GM21360 (cell line): ENCODE measurements around the gene PCDHGA6.
"Not testable (repeated sequence)": the region's sequence is repeated elsewhere in the genome, so short reads cannot be mapped to it uniquely, and the experiment has no call there.

Experiments used
- ATAC-seq: cut with Tn5 transposase; IDR thresholded peaks from one replicate; pipeline ENCODE4 v1.9.1; 2021; ENCODE audit warnings: mild to moderate bottlenecking, moderate library complexity; ENCODE audit not compliant: unreplicated experiment

Gene PCDHGA6

DNA sequence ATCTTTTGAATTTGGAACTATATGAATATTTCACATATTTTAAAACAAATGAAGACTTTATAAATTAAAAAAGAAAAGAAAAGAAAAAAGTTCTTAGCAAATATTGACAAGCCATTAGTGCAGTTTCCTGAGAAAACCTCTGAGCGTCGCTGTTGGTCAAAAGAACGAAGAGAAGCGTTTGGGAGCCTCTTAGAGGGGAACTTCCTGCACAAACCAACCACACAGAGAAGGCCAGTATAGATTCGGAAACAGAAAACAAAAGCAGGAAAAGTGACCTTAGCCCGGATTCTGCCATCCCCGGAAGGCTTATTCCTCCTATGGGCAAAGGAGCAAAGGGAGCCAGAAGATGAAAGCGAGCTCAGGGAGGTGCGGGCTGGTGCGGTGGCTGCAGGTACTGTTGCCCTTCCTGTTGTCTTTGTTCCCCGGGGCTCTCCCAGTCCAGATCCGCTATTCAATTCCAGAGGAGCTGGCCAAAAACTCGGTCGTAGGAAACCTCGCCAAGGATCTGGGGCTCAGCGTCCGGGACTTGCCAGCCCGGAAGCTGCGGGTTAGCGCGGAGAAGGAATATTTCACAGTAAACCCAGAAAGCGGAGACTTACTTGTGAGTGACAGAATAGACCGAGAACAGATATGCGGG, 13.8 kb upstream of the PCDHGA6 start, which contains the start of gene PCDHGB2:
Gene PCDHGB2 (plus strand): TSS at position 205 of the 637 bp plus-strand sequence. CDS start 142 bp downstream, at position 347.
- ATAC-seq, result peak; percentile 62

DNA sequence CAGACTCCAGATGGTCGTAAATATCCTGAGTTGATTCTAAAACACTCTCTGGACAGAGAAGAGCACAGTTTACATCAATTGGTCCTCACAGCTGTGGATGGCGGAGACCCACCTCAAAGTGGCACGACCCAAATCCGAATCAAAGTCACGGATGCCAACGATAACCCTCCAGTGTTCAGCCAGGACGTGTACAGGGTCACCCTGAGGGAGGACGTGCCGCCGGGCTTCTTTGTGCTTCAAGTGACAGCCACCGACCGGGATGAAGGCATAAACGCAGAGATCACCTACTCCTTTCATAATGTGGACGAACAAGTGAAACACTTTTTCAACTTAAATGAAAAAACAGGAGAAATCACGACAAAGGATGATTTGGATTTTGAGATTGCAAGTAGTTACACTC, 13.0 kb upstream of the PCDHGA6 start:
- ATAC-seq, result no peak

DNA sequence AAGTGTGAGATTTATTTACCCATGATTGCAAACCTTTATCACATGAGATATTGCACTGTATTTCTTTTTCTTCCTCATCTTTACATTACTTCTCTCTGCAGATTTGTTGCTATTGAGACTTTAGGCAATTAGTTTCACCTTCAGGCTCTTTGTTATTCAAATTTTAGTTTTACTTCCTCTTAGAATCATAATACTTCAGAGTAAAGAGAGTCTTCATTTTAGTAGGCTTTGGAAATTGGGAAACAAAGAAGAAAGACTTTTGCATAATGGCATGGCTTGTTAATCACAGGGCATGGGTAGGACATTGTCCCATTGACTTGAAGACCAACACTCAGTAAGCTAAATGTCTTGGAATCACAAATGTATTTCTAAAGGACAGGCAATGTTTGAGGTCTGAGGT, 11.0 kb upstream of the PCDHGA6 start:
- ATAC-seq, result no peak

DNA sequence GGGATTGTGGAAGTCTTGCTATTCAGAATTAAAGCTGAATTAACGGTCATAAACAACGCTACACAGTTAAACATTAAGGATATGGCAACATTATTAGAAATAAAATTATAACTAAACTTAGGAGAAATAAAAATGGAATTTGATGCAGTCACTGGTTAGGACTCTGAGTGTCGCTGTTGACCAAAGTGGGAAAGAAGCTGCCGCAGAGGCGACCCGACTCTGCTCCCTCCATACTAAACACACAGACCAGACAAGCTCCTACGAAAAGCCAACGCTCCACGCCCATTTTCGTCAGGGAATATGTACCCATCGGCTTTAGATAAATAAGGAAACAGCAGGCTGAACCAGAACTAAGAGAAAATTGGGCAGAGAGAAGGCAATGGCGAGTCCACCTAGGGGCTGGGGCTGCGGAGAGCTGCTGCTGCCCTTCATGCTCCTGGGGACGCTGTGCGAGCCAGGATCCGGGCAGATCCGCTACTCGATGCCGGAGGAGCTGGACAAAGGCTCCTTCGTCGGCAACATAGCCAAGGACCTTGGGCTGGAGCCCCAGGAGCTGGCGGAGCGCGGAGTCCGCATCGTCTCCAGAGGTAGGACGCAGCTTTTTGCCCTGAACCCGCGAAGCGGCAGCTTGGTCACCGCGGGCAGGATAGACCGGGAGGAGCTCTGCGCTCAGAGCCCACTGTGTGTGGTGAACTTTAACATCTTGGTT, 9.6 kb upstream of the PCDHGA6 start, which contains the start of gene PCDHGA5:
Gene PCDHGA5 (plus strand): TSS at position 211 of the 709 bp plus-strand sequence. CDS start 169 bp downstream, at position 380.
- ATAC-seq, result no peak

DNA sequence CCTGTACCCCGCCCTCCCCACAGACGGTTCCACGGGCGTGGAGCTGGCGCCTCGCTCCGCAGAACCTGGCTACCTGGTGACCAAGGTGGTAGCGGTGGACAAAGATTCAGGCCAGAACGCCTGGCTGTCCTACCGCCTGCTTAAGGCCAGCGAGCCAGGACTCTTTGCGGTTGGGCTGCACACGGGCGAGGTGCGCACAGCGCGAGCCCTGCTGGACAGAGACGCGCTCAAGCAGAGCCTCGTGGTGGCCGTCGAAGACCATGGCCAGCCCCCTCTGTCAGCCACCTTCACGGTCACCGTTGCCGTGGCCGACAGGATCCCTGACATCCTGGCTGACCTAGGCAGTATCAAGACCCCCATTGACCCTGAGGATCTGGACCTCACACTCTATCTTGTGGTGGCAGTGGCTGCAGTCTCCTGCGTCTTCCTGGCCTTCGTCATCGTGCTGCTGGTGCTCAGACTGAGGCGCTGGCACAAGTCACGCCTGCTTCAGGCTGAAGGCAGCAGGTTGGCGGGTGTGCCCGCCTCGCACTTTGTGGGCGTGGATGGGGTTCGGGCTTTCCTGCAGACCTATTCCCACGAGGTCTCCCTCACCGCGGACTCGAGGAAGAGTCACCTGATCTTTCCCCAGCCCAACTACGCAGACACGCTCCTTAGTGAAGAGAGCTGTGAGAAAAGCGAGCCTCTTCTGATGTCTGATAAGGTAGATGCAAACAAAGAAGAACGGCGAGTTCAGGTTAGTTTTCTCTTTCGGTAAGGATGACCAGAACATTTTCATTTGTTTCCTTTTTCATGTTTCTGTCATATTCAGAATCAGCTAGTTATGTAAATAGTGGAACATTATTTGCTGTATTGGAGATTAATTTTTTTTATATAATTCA, 7.4 kb upstream of the PCDHGA6 start:
- no peak for ATAC-seq

DNA sequence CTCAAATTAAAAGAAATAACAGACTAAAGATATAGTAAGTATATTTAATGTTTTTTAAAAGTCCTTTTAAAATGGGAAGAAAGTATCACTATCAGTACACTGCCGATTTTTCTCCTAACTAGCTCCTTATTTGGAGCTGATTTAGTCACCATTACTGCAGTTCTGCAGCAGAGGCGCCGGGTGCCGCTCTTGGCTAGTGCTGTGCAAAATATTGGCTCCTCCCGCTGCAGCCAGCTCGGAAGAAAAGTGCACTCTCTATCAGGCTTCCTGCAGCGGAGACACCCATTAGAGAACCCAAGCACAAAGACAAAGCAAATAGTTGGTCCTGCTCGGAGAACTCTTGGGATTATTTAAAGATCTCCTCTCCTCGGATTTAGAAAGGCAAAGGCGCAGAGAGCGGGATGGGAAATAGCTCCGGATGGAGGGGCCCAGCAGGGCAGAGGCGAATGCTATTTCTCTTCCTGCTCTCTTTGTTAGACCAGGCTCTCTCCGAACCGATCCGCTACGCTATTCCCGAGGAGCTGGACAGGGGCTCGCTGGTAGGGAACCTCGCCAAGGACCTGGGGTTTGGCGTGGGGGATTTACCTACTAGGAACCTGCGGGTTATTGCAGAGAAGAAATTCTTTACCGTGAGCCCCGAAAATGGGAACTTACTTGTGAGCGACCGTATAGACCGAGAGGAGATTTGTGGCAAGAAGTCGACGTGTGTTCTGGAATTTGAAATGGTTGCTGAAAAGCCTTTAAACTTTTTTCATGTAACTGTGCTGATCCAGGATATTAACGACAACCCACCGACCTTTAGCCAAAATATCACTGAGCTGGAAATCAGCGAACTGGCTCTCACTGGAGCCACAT, 3.5 kb upstream of the PCDHGA6 start, which contains the start of gene PCDHGB3:
Gene PCDHGB3 (plus strand): TSS at position 249 of the 855 bp plus-strand sequence. CDS start 153 bp downstream, at position 402.
- ATAC-seq, result peak; percentile 99

DNA sequence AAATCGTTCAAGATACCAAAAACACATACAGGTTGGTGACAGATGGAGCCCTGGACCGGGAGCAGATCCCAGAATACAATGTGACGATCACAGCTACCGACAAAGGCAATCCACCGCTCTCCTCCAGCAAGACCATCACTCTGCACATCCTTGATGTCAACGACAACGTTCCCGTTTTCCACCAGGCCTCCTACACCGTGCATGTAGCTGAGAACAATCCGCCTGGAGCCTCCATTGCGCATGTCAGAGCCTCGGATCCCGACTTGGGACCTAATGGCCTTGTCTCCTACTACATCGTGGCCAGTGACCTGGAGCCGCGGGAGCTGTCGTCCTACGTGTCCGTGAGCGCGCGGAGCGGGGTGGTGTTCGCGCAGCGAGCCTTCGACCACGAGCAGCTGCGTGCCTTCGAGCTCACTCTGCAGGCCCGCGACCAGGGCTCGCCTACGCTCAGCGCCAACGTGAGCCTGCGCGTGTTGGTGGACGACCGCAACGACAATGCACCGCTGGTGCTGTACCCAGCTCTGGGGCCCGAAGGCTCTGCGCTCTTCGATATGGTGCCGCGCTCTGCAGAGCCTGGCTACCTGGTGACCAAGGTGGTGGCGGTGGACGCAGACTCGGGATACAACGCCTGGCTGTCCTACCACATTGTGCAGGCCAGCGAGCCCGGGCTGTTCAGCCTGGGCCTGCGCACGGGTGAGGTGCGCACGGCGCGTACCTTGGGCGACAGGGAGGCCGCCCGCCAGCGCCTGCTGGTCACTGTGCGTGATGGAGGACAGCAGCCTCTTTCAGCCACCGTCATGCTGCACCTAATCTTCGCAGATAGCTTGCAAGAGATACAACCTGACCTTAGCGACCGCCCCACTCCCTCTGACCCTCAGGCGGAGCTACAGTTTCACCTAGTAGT, 1.9 kb upstream of the PCDHGA6 start:
- ATAC-seq, result no peak

DNA sequence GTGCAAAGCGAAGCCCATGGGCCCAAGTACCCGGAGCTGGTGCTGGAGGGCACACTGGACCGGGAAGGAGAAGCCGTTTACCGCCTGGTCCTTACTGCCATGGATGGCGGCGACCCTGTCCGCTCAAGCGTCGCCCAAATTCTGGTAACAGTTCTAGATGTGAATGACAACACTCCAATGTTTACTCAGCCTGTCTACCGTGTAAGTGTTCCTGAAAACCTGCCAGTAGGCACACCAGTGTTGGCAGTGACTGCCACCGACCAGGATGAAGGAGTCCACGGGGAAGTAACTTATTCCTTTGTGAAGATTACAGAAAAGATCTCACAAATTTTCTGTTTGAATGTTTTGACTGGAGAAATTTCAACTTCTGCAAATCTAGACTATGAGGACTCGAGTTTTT, 936 bp downstream of the PCDHGA6 start:
- ATAC-seq, result no peak

DNA sequence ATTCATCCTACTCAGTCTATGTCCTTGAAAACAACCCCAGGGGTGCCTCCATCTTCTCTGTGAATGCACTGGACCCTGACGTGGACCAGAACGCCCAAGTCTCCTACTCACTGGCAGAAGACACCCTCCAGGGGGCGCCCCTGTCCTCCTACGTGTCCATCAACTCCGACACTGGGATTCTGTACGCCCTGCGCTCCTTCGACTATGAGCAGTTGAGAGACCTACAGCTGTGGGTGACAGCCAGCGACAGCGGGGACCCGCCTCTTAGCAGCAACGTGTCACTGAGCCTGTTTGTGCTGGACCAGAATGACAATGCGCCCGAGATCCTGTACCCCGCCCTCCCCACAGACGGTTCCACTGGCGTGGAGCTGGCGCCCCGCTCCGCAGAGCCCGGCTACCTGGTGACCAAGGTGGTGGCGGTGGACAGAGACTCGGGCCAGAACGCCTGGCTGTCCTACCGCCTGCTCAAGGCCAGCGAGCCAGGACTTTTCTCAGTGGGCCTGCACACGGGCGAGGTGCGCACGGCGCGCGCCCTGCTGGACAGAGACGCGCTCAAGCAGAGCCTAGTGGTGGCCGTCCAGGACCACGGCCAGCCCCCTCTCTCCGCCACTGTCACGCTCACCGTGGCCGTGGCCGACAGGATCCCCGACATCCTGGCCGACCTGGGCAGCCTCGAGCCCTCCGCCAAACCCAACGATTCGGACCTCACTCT, 1.9 kb downstream of the PCDHGA6 start:
- ATAC-seq, result not testable (repeated sequence)

DNA sequence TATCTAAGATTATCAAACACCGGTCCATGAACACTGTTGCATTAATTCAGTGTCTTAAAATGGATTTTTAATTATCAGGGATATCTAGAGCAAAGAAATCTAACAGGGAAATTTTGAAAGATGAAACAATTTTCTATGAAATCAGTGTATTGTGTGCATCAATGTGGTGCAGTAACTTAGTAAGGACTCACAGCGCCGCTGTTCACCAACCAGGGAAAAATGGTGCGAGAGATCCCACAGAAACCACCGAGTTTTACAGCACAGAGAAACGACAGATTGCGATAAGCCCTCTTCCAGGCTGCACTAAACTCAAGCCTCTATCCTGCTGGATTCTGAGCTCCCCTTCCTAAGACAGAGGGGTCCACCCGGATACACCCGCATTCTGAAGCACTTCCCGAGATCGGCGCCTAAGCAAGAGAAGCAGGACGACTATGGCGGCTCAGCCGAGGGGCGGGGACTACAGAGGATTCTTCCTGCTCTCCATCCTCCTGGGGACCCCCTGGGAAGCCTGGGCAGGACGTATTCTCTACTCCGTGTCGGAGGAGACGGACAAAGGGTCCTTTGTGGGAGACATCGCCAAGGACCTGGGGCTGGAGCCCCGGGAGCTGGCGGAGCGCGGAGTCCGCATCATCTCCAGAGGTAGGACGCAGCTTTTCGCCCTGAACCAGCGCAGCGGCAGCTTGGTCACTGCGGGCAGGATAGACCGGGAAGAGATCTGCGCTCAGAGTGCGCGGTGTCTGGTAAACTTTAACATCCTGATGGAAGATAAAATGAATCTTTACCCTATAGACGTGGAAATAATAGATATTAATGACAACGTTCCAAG, 9.0 kb downstream of the PCDHGA6 start, which contains the start of gene PCDHGA7:
Gene PCDHGA7 (plus strand): TSS at position 274 of the 826 bp plus-strand sequence. CDS start 158 bp downstream, at position 432.
- ATAC-seq, result peak; percentile 73

DNA sequence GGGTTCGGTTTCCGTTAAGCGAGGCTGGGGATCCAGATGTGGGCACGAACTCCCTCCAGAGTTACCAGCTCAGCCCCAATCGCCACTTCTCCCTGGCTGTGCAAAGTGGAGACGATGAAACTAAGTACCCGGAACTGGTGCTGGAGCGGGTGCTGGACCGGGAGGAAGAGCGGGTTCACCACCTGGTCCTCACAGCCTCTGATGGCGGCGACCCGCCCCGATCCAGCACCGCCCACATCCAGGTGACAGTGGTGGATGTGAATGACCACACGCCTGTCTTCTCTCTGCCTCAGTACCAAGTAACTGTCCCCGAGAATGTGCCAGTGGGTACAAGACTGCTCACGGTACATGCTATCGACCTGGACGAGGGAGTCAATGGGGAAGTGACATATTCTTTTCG, 9.7 kb downstream of the PCDHGA6 start:
- ATAC-seq, result no peak

DNA sequence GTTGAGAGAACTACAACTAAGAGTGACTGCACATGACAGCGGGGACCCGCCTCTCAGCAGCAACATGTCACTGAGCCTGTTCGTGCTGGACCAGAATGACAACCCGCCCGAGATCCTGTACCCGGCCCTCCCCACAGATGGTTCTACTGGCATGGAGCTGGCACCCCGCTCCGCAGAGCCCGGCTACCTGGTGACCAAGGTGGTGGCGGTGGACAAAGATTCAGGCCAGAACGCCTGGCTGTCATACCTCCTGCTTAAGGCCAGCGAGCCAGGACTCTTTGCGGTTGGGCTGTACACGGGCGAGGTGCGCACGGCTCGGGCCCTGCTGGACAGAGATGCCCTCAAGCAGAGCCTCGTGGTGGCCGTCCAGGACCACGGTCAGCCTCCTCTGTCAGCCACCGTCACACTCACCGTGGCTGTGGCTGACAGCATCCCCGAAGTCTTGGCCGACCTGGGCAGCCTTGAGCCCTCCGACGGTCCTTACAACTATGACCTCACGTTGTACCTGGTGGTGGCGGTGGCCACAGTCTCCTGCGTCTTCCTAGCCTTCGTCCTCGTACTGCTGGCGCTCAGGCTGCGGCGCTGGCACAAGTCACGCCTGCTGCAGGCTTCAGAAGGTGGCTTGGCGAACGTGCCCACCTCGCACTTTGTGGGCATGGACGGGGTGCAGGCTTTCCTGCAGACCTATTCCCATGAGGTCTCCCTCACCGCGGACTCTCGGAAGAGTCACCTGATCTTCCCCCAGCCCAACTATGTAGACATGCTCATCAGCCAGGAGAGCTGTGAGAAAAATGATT, 11.0 kb downstream of the PCDHGA6 start:
- ATAC-seq, result no peak

DNA sequence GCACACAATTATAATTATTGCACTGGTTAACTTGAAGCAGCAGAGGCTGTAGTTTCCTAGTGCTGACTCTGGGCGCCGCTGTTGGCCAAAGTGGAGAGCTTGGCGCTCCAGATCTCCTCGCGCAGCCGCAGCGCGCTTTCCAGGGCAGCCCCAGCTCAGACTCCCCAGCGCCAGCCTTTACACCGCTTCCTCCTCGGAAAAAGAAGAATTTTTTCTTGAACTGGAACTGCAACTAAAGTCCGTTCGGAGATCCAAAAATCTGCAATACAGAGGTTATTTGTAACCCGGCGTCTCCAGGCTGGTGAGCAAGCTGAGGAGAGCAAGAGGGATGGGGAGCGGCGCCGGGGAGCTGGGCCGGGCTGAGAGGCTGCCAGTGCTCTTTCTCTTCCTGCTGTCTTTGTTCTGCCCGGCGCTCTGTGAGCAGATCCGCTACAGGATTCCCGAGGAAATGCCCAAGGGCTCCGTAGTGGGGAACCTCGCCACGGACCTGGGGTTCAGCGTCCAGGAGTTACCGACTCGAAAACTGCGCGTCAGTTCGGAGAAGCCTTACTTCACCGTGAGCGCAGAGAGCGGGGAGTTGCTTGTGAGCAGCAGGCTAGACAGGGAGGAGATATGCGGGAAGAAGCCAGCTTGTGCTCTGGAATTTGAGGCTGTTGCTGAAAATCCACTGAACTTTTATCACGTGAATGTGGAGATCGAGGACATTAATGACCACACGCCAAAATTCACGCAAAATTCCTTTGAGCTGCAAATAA, 14.0 kb downstream of the PCDHGA6 start, which contains the start of gene PCDHGB4:
Gene PCDHGB4 (plus strand): TSS at position 142 of the 755 bp plus-strand sequence. CDS start 187 bp downstream, at position 329.
- ATAC-seq, result peak; percentile 84

DNA sequence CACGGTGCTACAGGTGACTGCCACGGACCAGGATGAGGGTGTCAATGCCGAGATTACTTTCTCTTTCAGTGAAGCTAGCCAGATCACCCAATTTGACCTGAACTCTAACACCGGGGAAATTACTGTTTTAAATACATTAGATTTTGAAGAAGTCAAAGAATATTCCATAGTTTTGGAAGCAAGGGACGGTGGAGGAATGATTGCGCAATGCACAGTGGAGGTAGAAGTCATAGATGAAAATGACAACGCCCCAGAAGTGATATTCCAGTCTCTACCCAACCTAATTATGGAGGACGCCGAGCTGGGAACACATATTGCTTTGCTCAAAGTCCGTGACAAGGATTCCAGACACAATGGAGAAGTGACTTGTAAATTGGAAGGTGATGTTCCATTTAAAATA, 15.0 kb downstream of the PCDHGA6 start:
- no peak for ATAC-seq

DNA sequence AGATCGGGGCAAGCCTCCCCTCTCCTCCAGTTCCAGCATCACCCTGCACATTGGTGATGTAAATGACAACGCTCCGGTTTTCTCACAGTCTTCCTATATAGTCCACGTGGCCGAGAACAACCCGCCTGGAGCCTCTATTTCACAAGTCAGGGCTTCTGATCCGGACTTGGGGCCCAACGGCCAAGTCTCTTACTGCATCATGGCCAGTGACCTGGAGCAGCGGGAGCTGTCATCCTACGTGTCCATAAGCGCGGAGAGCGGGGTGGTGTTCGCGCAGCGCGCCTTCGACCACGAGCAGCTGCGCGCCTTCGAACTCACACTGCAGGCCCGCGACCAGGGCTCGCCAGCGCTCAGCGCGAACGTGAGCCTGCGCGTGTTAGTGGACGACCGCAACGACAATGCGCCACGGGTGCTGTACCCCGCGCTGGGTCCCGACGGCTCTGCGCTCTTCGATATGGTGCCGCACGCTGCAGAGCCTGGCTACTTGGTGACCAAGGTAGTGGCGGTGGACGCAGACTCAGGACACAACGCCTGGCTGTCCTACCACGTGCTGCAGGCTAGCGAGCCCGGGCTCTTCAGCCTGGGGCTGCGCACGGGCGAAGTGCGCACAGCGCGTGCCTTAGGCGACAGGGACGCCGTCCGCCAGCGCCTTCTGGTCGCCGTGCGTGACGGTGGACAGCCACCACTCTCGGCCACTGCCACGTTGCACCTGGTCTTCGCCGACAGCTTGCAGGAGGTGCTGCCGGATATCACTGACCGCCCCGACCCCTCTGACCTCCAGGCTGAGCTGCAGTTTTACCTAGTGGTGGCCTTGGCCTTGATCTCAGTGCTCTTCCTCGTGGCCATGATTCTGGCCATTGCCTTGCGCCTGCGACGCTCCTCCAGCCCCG, 15.7 kb downstream of the PCDHGA6 start:
- no peak for ATAC-seq
